MM.1S (cell line): ENCODE data around the gene CSTF2T.

Source experiments
- DNase-seq: peaks from one replicate; pipeline ENCODE4 v3.0.0-alpha.2; 2015
- H2AFZ ChIP-seq: fragments of 300-600 bp; sonication (generic); 2 replicates; pipeline ENCODE4 v1.6.0; 2016; ENCODE audit warnings: antibody characterized with exemption, low read length
- H3F3A ChIP-seq: fragments of 300-600 bp; sonication (generic); 2 replicates; pipeline ENCODE4 v1.6.1; 2016; ENCODE audit warnings: mild to moderate bottlenecking, antibody characterized with exemption, low read length, moderate library complexity, mixed read lengths; ENCODE audit not compliant: insufficient read depth
- H3K27ac ChIP-seq: fragments of 300-600 bp; sonication (generic); 2 replicates; pipeline ENCODE4 v1.5.1; 2016; ENCODE audit warnings: mild to moderate bottlenecking, low read length
- H3K27me3 ChIP-seq: fragments of 300-600 bp; sonication (generic); replicated peaks from 2 replicates; pipeline ENCODE4 v1.6.0; 2016; ENCODE audit warnings: low read length; ENCODE audit not compliant: insufficient read depth
- H3K36me3 ChIP-seq: fragments of 300-600 bp; sonication (generic); replicated peaks from 2 replicates; pipeline ENCODE4 v1.6.1; 2016; ENCODE audit warnings: mild to moderate bottlenecking, low read length, mixed read lengths; ENCODE audit not compliant: insufficient read depth
- H3K4me1 ChIP-seq: fragments of 300-600 bp; sonication (generic); 2 replicates; pipeline ENCODE4 v1.6.1; 2016; ENCODE audit warnings: low read length, mixed read lengths
- H3K4me2 ChIP-seq: fragments of 300-600 bp; sonication (generic); 2 replicates; pipeline ENCODE4 v1.6.0; 2016; ENCODE audit warnings: low read depth, low read length
- H3K4me3 ChIP-seq: fragments of 300-600 bp; sonication (generic); 2 replicates; pipeline ENCODE4 v1.5.1; 2016; ENCODE audit warnings: low read length, mixed read lengths
- H3K79me2 ChIP-seq: fragments of 300-600 bp; sonication (generic); 2 replicates; pipeline ENCODE4 v1.6.1; 2016; ENCODE audit warnings: mixed run types, low read length, mixed read lengths
- H3K9ac ChIP-seq: fragments of 300-600 bp; sonication (generic); 2 replicates; pipeline ENCODE4 v1.6.1; 2016; ENCODE audit warnings: low read length, mixed read lengths
- H3K9me2 ChIP-seq: fragments of 300-600 bp; sonication (generic); replicated peaks from 2 replicates; pipeline ENCODE4 v1.6.1; 2016; ENCODE audit warnings: mild to moderate bottlenecking, low read length, mixed read lengths; ENCODE audit not compliant: insufficient read depth
- H3K9me3 ChIP-seq: fragments of 300-600 bp; sonication (generic); replicated peaks from 2 replicates; pipeline ENCODE4 v1.6.1; 2016; ENCODE audit warnings: mild to moderate bottlenecking, low read length, mixed read lengths; ENCODE audit not compliant: insufficient read depth
- H4K20me1 ChIP-seq: fragments of 300-600 bp; sonication (generic); 2 replicates; pipeline ENCODE4 v1.6.1; 2016; ENCODE audit warnings: mild to moderate bottlenecking, low read length, moderate library complexity, mixed read lengths; ENCODE audit not compliant: insufficient read depth
- CTCF ChIP-seq: fragments of 300-600 bp; sonication (generic); IDR thresholded peaks from 2 replicates; pipeline ENCODE4 v1.5.1; 2016; ENCODE audit warnings: antibody characterized with exemption, low read length, mixed read lengths
- EZH2 ChIP-seq: fragments of 300-600 bp; sonication (generic); optimal IDR thresholded peaks from 2 replicates; pipeline ENCODE3; 2017; ENCODE audit warnings: low read depth, mild to moderate bottlenecking, antibody characterized with exemption, low read length, mixed read lengths
- EZH2phosphoT487 ChIP-seq: fragments of 300-600 bp; sonication (generic); IDR thresholded peaks from 2 replicates; pipeline ENCODE4 v1.6.1; 2018; ENCODE audit warnings: antibody characterized with exemption, low read length

The CSTF2T gene, protein sequence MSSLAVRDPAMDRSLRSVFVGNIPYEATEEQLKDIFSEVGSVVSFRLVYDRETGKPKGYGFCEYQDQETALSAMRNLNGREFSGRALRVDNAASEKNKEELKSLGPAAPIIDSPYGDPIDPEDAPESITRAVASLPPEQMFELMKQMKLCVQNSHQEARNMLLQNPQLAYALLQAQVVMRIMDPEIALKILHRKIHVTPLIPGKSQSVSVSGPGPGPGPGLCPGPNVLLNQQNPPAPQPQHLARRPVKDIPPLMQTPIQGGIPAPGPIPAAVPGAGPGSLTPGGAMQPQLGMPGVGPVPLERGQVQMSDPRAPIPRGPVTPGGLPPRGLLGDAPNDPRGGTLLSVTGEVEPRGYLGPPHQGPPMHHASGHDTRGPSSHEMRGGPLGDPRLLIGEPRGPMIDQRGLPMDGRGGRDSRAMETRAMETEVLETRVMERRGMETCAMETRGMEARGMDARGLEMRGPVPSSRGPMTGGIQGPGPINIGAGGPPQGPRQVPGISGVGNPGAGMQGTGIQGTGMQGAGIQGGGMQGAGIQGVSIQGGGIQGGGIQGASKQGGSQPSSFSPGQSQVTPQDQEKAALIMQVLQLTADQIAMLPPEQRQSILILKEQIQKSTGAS

GRCh38 chr10:51699475-51700227, at the start of gene CSTF2T:
TSS of gene CSTF2T (minus strand) at chr10:51699595. CDS start at chr10:51699549, 46 bp downstream.
- Histone ChIP-seq H3K36me3 (no peaks in the 10 kb centered on the region), H3F3A (no peaks in the 10 kb centered on the region), H3K4me3 (peak within 1 kb of the TSS; percentile 81), H3K27ac (peak within 1 kb of the TSS; percentile 86), H3K9ac (peak within 1 kb of the TSS; percentile 90), H3K79me2 (peaks cover 29% of the 10 kb centered on the region), H3K27me3 (no peaks in the 10 kb centered on the region), H3K4me1 (peaks cover 8% of the 10 kb centered on the region), H3K9me2 (no peaks in the 10 kb centered on the region), H4K20me1 (no peaks in the 10 kb centered on the region), H3K4me2 (peak within 1 kb of the TSS; percentile 83), H3K9me3 (no peaks in the 10 kb centered on the region), H2AFZ (peak within 1 kb of the TSS; percentile 86)
- peak; percentile 96 for DNase-seq
- TF ChIP-seq CTCF (no peak), EZH2 (no peak), EZH2phosphoT487 (no peak)

DNA sequence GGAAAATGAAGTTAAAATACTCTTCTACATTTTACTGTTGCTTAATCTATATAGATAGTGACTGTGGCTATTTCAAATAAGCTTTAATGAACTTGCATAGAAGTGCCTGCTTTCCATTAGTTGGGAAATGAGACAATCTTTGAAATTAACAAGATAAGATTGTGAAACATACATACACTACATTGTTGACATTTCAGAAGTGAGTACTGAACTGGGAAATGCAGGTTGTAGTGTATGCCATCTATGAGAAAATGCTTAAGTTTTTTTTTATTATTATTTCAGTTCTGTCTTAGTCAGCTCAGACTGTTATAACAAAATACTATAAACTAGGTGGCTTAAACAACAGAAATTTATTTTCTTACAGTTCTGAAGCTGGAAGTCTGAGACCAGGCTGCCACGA, 49.6 kb upstream of the CSTF2T start:
- Histone ChIP-seq H4K20me1 (no peaks in the 10 kb centered on the region), H3K9me3 (no peaks in the 10 kb centered on the region), H3F3A (no peaks in the 10 kb centered on the region), H3K4me1 (no peaks in the 10 kb centered on the region), H3K9me2 (no peaks in the 10 kb centered on the region), H2AFZ (no peak overlapping the region), H3K27ac (no peak overlapping the region), H3K4me3 (no peak overlapping the region), H3K9ac (no peak overlapping the region), H3K79me2 (no peaks in the 10 kb centered on the region), H3K36me3 (no peaks in the 10 kb centered on the region), H3K4me2 (no peak overlapping the region), H3K27me3 (no peaks in the 10 kb centered on the region)
- TF ChIP-seq CTCF, result no peak
- no peak for TF ChIP-seq EZH2
- TF ChIP-seq EZH2phosphoT487, result no peak
- DNase-seq, result no peak

DNA sequence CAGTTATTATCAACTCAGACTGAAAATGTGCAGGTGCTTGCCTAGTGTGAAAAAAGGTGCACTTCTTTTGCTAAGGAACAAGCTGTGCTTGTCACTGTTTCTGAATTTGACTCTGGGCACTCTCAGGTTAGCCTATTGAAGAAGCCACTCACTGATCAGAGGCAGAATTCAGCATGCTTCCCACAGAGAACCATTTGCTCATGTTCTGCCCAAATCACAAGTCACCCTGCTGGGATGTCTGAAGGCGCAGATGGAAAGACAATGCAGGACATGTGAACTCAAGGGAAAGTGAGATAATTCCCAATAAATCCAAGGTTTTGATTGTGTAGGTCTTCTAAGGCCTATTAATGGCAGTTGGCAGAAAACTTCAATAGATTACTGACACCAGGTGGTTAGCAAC, 47.8 kb upstream of the CSTF2T start:
- H3F3A ChIP-seq, result no peaks in the 10 kb centered on the region

More for the DNA sequence above, 47.8 kb upstream of the CSTF2T start:
- no peak for DNase-seq
- Histone ChIP-seq H3K9me3 (no peaks in the 10 kb centered on the region), H3K9me2 (no peaks in the 10 kb centered on the region), H3K27me3 (no peaks in the 10 kb centered on the region), H3K4me1 (no peaks in the 10 kb centered on the region), H4K20me1 (no peaks in the 10 kb centered on the region), H3K4me3 (no peak overlapping the region), H3K79me2 (no peaks in the 10 kb centered on the region), H2AFZ (0 out of 2 replicates have a peak overlapping the region, but pooled peaks have one; percentile 14), H3K36me3 (no peaks in the 10 kb centered on the region), H3K9ac (no peak overlapping the region), H3K27ac (no peak overlapping the region), H3K4me2 (no peak overlapping the region)
- TF ChIP-seq EZH2 (no peak), EZH2phosphoT487 (no peak), CTCF (no peak)
